ENCODE results near the gene RNF130. TPM values are rescaled to one million over a fixed set of nuclear protein-coding genes. Genes with fewer than 3 reads are reported as not detected.

Gene RNF130
- 100 to 1,000 TPM in 2 of 4 donors, 10 to 100 TPM in 2; 84.7 to 105 (median 98.5) TPM for total RNA-seq

- peak within 1 kb of the TSS; percentile 96 to 97 for H3K4me3 ChIP-seq
- 0% methylated on average over 3 of the region's 113 CpGs; no CpG with 5 or more reads in 1 of the 2 donors for WGBS, 2 donors (ENCODE audit: low coverage in 1 of 2)
- H3K9me3 ChIP-seq, result no peaks in the 10 kb centered on the region
- H3K36me3 ChIP-seq, result no peaks in the 10 kb centered on the region
- ATAC-seq, result peak; percentile 95
- no peaks in the 10 kb centered on the region for H3K27me3 ChIP-seq
- peak within 1 kb of the TSS; percentile 92 to 98 (median 95) for H3K27ac ChIP-seq
- peaks cover 3 to 43% (median 10%) of the 10 kb centered on the region in 3 donors for H3K4me1 ChIP-seq
- no peak for TF ChIP-seq EP300 (IDR thresholded peaks at IDR 0.05)
- peak; percentile 80 to 82 for TF ChIP-seq POLR2A (IDR thresholded peaks at IDR 0.05)
- TF ChIP-seq CTCF (IDR thresholded peaks at IDR 0.05), result peak in 3 of 4 experiments; percentile 4 to 21 (median 5)
- peak; percentile 79 for TF ChIP-seq POLR2AphosphoS5 (IDR thresholded peaks at IDR 0.05)
Observed at GRCh38 chr5:180071531-180072255, at the start of gene RNF130. TSS of gene RNF130 (minus strand) at chr5:180071759. CDS start at chr5:180071702, 57 bp downstream.

GRCh38 chr5:180120237-180121101 is 48.9 kb upstream of the RNF130 start:
- no peak overlapping the region for H3K4me3 ChIP-seq
- no peak overlapping the region for H3K27ac ChIP-seq
- H3K36me3 ChIP-seq, result no peaks in the 10 kb centered on the region
- ATAC-seq, result no peak
- no peaks in the 10 kb centered on the region for H3K4me1 ChIP-seq
- WGBS, 2 donors (ENCODE audit: low coverage in 1 of 2), result 76% methylated on average over 4 of the region's 28 CpGs; no CpG with 5 or more reads in 1 of the 2 donors
- TF ChIP-seq EP300 (IDR thresholded peaks at IDR 0.05) (no peak), POLR2AphosphoS5 (IDR thresholded peaks at IDR 0.05) (no peak), CTCF (IDR thresholded peaks at IDR 0.05) (no peak), POLR2A (IDR thresholded peaks at IDR 0.05) (no peak)
- no peaks in the 10 kb centered on the region for H3K9me3 ChIP-seq
- H3K27me3 ChIP-seq, result peaks cover 51% of the 10 kb centered on the region

- Histone ChIP-seq H3K27ac (no peak overlapping the region), H3K4me1 (no peaks in the 10 kb centered on the region), H3K4me3 (no peak overlapping the region), H3K9me3 (no peaks in the 10 kb centered on the region), H3K36me3 (no peaks in the 10 kb centered on the region), H3K27me3 (peaks cover 45% of the 10 kb centered on the region)
- TF ChIP-seq POLR2AphosphoS5 (IDR thresholded peaks at IDR 0.05) (no peak), POLR2A (IDR thresholded peaks at IDR 0.05) (no peak), EP300 (IDR thresholded peaks at IDR 0.05) (no peak), CTCF (IDR thresholded peaks at IDR 0.05) (no peak)
- WGBS, 2 donors (ENCODE audit: low coverage in 1 of 2), result 20 to 84% methylated on average over 1 to 12 of the region's 12 CpGs
- ATAC-seq, result no peak
Observed at GRCh38 chr5:180119903-180120236, 48.3 kb upstream of the RNF130 start.

GRCh38 chr5:180119031-180119902 is 47.7 kb upstream of the RNF130 start:
- Histone ChIP-seq H3K4me3 (no peak overlapping the region), H3K27me3 (peaks cover 39% of the 10 kb centered on the region), H3K27ac (no peak overlapping the region), H3K9me3 (no peaks in the 10 kb centered on the region), H3K36me3 (no peaks in the 10 kb centered on the region), H3K4me1 (no peaks in the 10 kb centered on the region)
- ATAC-seq, result no peak
- WGBS, 2 donors (ENCODE audit: low coverage in 1 of 2), result 93% methylated on average over 3 of the region's 23 CpGs; no CpG with 5 or more reads in 1 of the 2 donors
- no peak for TF ChIP-seq POLR2A (IDR thresholded peaks at IDR 0.05)
- no peak for TF ChIP-seq EP300 (IDR thresholded peaks at IDR 0.05)
- no peak for TF ChIP-seq CTCF (IDR thresholded peaks at IDR 0.05)
